HEK293 (cell line): ENCODE data around the gene WDFY2.

ENCODE experiments used
- CTCF ChIA-PET: fragments of 350-600 bp; formaldehyde crosslinking; extraction: SDS; loops from one replicate; lab custom pipeline; 2021; ENCODE audit warnings: antibody characterized with exemption; lab: Yijun Ruan, JAX
- POLR2A ChIA-PET: fragments of 300-600 bp; formaldehyde crosslinking; extraction: SDS; loops from one replicate; lab custom pipeline; 2020; ENCODE audit warnings: antibody characterized with exemption, inconsistent platforms; lab: Yijun Ruan, JAX
- H3K27ac ChIP-seq: fragments of 200-500 bp; sonication (Bioruptor generic); 2 replicates; pipeline ENCODE4 v1.5.1; 2014; ENCODE audit warnings: low read depth, low read length, control low read depth, inconsistent platforms; ENCODE audit errors: extremely low read depth
- H3K36me3 ChIP-seq, 2 experiments: fragments of 200-500 bp in 1 of 2; sonication (Bioruptor generic) in 1 of 2; 1 replicate in 1 of 2; 2 replicates in 1 of 2; pipeline ENCODE4 v1.5.1; 2014 to 2017; ENCODE audit warnings: inconsistent platforms in 2 of 2, low read length in 2 of 2; ENCODE audit not compliant: control insufficient read depth in 2 of 2, insufficient read depth in 1 of 2
- H3K4me1 ChIP-seq: fragments of 200-500 bp; sonication (Bioruptor generic); 2 replicates; pipeline ENCODE4 v1.5.1; 2014; ENCODE audit warnings: mild to moderate bottlenecking, low read length, inconsistent platforms; ENCODE audit not compliant: control insufficient read depth, insufficient read depth
- H3K4me3 ChIP-seq: 2 replicates; pipeline ENCODE4 v1.5.1; 2011; ENCODE audit warnings: low read depth, mild to moderate bottlenecking, control low read depth, low read length, moderate library complexity
- H3K9me3 ChIP-seq: fragments of 200-500 bp; sonication (Bioruptor generic); 2 replicates; pipeline ENCODE4 v1.5.1; 2014; ENCODE audit warnings: low read depth, low read length, inconsistent platforms; ENCODE audit not compliant: control insufficient read depth, insufficient read depth
- HOXD13 ChIP-seq: sonication (generic); formaldehyde crosslinking; IDR thresholded peaks from 2 replicates; pipeline ENCODE4 v1.8.0; 2022; ENCODE audit warnings: missing genetic modification reagents, borderline replicate concordance
- OSR2 ChIP-seq: fragments of 450-650 bp; formaldehyde crosslinking; IDR thresholded peaks from 2 replicates; pipeline ENCODE4 v1.5.1; 2016; ENCODE audit warnings: missing biosample characterization, missing genetic modification characterization
- PRDM1 ChIP-seq: fragments of 450-650 bp; formaldehyde crosslinking; IDR thresholded peaks from 2 replicates; pipeline ENCODE4; 2016; ENCODE audit warnings: missing biosample characterization, missing genetic modification characterization
- SALL2 ChIP-seq: fragments of 450-650 bp; formaldehyde crosslinking; IDR thresholded peaks from 2 replicates; pipeline ENCODE4 v1.5.0; 2017; ENCODE audit warnings: missing biosample characterization, mild to moderate bottlenecking, missing genetic modification characterization, borderline replicate concordance
- SCRT2 ChIP-seq: fragments of 450-650 bp; formaldehyde crosslinking; IDR thresholded peaks from 2 replicates; pipeline ENCODE4 v1.5.1; 2016; ENCODE audit warnings: missing biosample characterization, missing genetic modification characterization
- TSHZ1 ChIP-seq: fragments of 450-650 bp; formaldehyde crosslinking; IDR thresholded peaks from 2 replicates; pipeline ENCODE4 v1.5.1; 2016; ENCODE audit warnings: missing biosample characterization, missing genetic modification characterization, borderline replicate concordance
- WT1 ChIP-seq: fragments of 450-650 bp; formaldehyde crosslinking; IDR thresholded peaks from 2 replicates; pipeline ENCODE4 v1.5.1; 2016; ENCODE audit warnings: missing biosample characterization, missing genetic modification characterization
- YY1 ChIP-seq: fragments of 450-650 bp; formaldehyde crosslinking; IDR thresholded peaks from 2 replicates; pipeline ENCODE4 v1.5.1; 2018; ENCODE audit warnings: missing biosample characterization, missing genetic modification characterization
- ZBTB7A ChIP-seq: fragments of 450-650 bp; formaldehyde crosslinking; IDR thresholded peaks from 2 replicates; pipeline ENCODE4 v1.5.1; 2016; ENCODE audit warnings: low read depth, missing biosample characterization, missing genetic modification characterization
- ZNF157 ChIP-seq: fragments of 450-650 bp; formaldehyde crosslinking; IDR thresholded peaks from 2 replicates; pipeline ENCODE4 v1.5.1; 2016; ENCODE audit warnings: missing biosample characterization, missing genetic modification characterization
- ZNF175 ChIP-seq: fragments of 450-650 bp; formaldehyde crosslinking; IDR thresholded peaks from 2 replicates; pipeline ENCODE4 v1.5.1; 2016; ENCODE audit warnings: missing biosample characterization, missing genetic modification characterization
- ZNF19 ChIP-seq: fragments of 450-650 bp; formaldehyde crosslinking; IDR thresholded peaks from 2 replicates; pipeline ENCODE4; 2016; ENCODE audit warnings: missing biosample characterization, missing genetic modification characterization, low read depth
- ZNF280C ChIP-seq: fragments of 450-650 bp; formaldehyde crosslinking; IDR thresholded peaks from 2 replicates; pipeline ENCODE4 v1.5.1; 2016; ENCODE audit warnings: missing biosample characterization, missing genetic modification characterization
- ZNF366 ChIP-seq: fragments of 450-650 bp; formaldehyde crosslinking; conservative IDR thresholded peaks from 2 replicates; pipeline ENCODE4 v1.5.1; 2016; ENCODE audit warnings: missing biosample characterization, missing genetic modification characterization
- ZNF391 ChIP-seq: fragments of 450-650 bp; formaldehyde crosslinking; IDR thresholded peaks from 2 replicates; pipeline ENCODE4 v1.5.1; 2016; ENCODE audit warnings: low read depth, missing biosample characterization, missing genetic modification characterization, borderline replicate concordance
- ZNF510 ChIP-seq: fragments of 450-650 bp; formaldehyde crosslinking; IDR thresholded peaks from 2 replicates; pipeline ENCODE4 v1.5.1; 2018; ENCODE audit warnings: mild to moderate bottlenecking, missing genetic modification characterization, missing biosample characterization; ENCODE audit not compliant: insufficient replicate concordance
- ZNF529 ChIP-seq: fragments of 450-650 bp; formaldehyde crosslinking; IDR thresholded peaks from 2 replicates; pipeline ENCODE4 v1.5.1; 2017; ENCODE audit warnings: missing genetic modification characterization, missing biosample characterization; ENCODE audit not compliant: insufficient replicate concordance
- ZNF544 ChIP-seq: fragments of 450-650 bp; formaldehyde crosslinking; IDR thresholded peaks from 2 replicates; pipeline ENCODE4 v1.5.0; 2017; ENCODE audit warnings: missing biosample characterization, missing genetic modification characterization
- ZNF549 ChIP-seq: fragments of 450-650 bp; IDR thresholded peaks from 2 replicates; pipeline ENCODE4 v1.5.1; 2018; ENCODE audit warnings: missing biosample characterization, missing genetic modification characterization, mild to moderate bottlenecking, inconsistent platforms, moderate library complexity
- ZNF654 ChIP-seq: fragments of 450-650 bp; formaldehyde crosslinking; IDR thresholded peaks from 2 replicates; pipeline ENCODE4 v1.5.1; 2016; ENCODE audit warnings: low read depth, missing biosample characterization, missing genetic modification characterization
- ZNF658 ChIP-seq: fragments of 450-650 bp; formaldehyde crosslinking; IDR thresholded peaks from 2 replicates; pipeline ENCODE4; 2016; ENCODE audit warnings: missing biosample characterization, missing genetic modification characterization
- ZNF677 ChIP-seq: fragments of 450-650 bp; IDR thresholded peaks from 2 replicates; pipeline ENCODE4 v1.5.0; 2018; ENCODE audit warnings: missing biosample characterization, mild to moderate bottlenecking, missing genetic modification characterization, moderate library complexity
- ZNF792 ChIP-seq: fragments of 450-650 bp; formaldehyde crosslinking; IDR thresholded peaks from 2 replicates; pipeline ENCODE4 v1.5.1; 2016; ENCODE audit warnings: missing biosample characterization, missing genetic modification characterization
- TF ChIP-seq, protein P1 (sequence below): fragments of 450-650 bp; formaldehyde crosslinking; IDR thresholded peaks from 2 replicates; pipeline ENCODE4 v1.5.1; 2016; ENCODE audit warnings: missing biosample characterization, missing genetic modification characterization

The WDFY2 gene

GRCh38 chr13:51668580-51669195, 84.4 kb downstream of the WDFY2 start (continued):
- TF ChIP-seq ZNF510, result no peak
- TF ChIP-seq ZNF549 (tag by site-specific recombination), result no peak
- TF ChIP-seq ZNF677 (tag by site-specific recombination), result no peak
- no peak for TF ChIP-seq ZNF175 (tag by site-specific recombination)

GRCh38 chr13:51673165-51673564, 88.9 kb downstream of the WDFY2 start:
- Histone ChIP-seq H3K9me3 (no peaks in the 10 kb centered on the region), H3K4me1 (peaks cover 3% of the 10 kb centered on the region), H3K4me3 (no peak overlapping the region), H3K27ac (no peak overlapping the region), H3K36me3 (no peaks in the 10 kb centered on the region)
- ChIA-PET CTCF (no interaction called here), POLR2A (no interaction called here)
- TF ChIP-seq SALL2 (tag by site-specific recombination), result no peak

DNA sequence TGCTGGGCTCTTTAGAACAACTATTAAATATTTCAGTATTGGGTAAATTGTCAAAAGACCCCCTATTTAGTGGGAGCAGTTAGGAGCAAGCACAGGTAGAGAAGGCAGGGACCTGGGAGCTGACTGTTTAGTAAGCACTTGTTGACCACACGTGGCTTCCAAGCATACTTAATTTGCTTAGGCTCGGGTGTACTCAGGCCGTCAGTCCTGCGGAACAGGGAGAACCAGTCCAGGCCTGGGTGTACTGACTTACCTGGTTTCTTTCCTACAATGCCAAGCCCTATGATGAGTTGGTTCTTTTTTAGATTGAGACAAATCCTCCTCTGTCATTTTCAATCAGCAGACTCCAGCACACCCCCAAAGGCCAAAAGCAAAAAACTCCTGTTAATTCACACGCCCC, 90.0 kb downstream of the WDFY2 start:
- POLR2A ChIA-PET, result no interaction called here
- CTCF ChIA-PET, result no interaction called here
- Histone ChIP-seq H3K36me3 (no peaks in the 10 kb centered on the region), H3K4me3 (no peak overlapping the region), H3K9me3 (no peaks in the 10 kb centered on the region), H3K4me1 (no peaks in the 10 kb centered on the region), H3K27ac (no peak overlapping the region)
- TF ChIP-seq ZNF19 (tag by site-specific recombination) (no peak), ZNF658 (tag by site-specific recombination) (no peak), HOXD13 (CRISPR knock-in tag) (no peak), TSHZ1 (tag by site-specific recombination) (no peak), OSR2 (tag by site-specific recombination) (no peak), ZNF544 (no peak), ZBTB7A (tag by site-specific recombination) (no peak), WT1 (tag by site-specific recombination) (no peak), SCRT2 (tag by site-specific recombination) (no peak), ZNF792 (tag by site-specific recombination) (no peak), ZNF280C (tag by site-specific recombination) (no peak), ZNF366 (tag by site-specific recombination) (no peak), ZNF391 (no peak), ZNF529 (no peak), YY1 (tag by site-specific recombination) (no peak), ZNF157 (no peak), PRDM1 (tag by site-specific recombination) (no peak), ZNF654 (tag by site-specific recombination) (no peak)
- TF ChIP-seq, protein P1, sequence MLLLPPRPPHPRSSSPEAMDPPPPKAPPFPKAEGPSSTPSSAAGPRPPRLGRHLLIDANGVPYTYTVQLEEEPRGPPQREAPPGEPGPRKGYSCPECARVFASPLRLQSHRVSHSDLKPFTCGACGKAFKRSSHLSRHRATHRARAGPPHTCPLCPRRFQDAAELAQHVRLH (tag by site-specific recombination), result no peak
